ENCODE data around the gene KRT80.

- TF ChIP-seq CTCF (IDR thresholded peaks at IDR 0.05), result no peak
- no peak for TF ChIP-seq POLR2A (IDR thresholded peaks at IDR 0.05)
Observed at GRCh38 chr12:52234223-52234810, 42.5 kb upstream of the KRT80 start.

Data from uterus (tissue), 2 donors.